Ascending aorta (tissue), 2 donors: Measurements from ENCODE around the gene GAB2. TPM values are rescaled to one million over a fixed set of nuclear protein-coding genes. Genes with fewer than 3 reads are reported as not detected.

Experiments used
- DNase-seq, 2 donors: peaks; one replicate each; pipeline ENCODE4 v3.0.0-alpha.2; 2019; ENCODE audit warnings: low spot score in 2 of 2
- H3K27ac ChIP-seq, 2 donors: fragments of 200-600 bp; sonication (generic); one replicate each; pipeline ENCODE4 v1.5.1; 2016 to 2017; ENCODE audit warnings: mild to moderate bottlenecking in 1 of 2
- H3K27me3 ChIP-seq: fragments of 200-600 bp; sonication (generic); one replicate; pipeline ENCODE4 v1.5.1; 2017
- H3K36me3 ChIP-seq, 2 donors: fragments of 200-600 bp; sonication (generic); one replicate each; pipeline ENCODE4 v1.5.1; 2016
- H3K4me1 ChIP-seq, 2 donors: fragments of 200-600 bp; sonication (generic); one replicate each; pipeline ENCODE4 v1.5.1; 2016 to 2017; ENCODE audit warnings: mild to moderate bottlenecking in 1 of 2
- H3K4me3 ChIP-seq, 2 donors: fragments of 200-600 bp; sonication (generic); one replicate each; pipeline ENCODE4 v1.5.1; 2016 to 2017; ENCODE audit warnings: mild to moderate bottlenecking in 1 of 2
- H3K9me3 ChIP-seq, 2 donors: fragments of 200-600 bp; sonication (generic); one replicate each; pipeline ENCODE4 v1.5.1; 2016
- CTCF ChIP-seq, 3 experiments: fragments of 200-600 bp in 2 of 3; fragments of 450-650 bp in 1 of 3; sonication (generic) in 2 of 3; IDR thresholded peaks; one replicate each; pipeline ENCODE4 v1.5.1; 2016 to 2019; ENCODE audit warnings: antibody characterized with exemption in 3 of 3, mild to moderate bottlenecking in 1 of 3, moderate library complexity in 1 of 3
- intact Hi-C: fragments of 100-400 bp; cut with DNase I; formaldehyde crosslinking; loops from one replicate; pipeline ENCODE4 v1.15.1; 2023
- total RNA-seq: library from RNA; depleted of rRNA; stranded (reverse); fragments of >200 nt; gene quantifications from one replicate; pipeline ENCODE4 v1.1.0, GENCODE V29; 2016

Gene GAB2
- total RNA-seq, 1 donor from 2014 or later = 21.6 TPM

- H3K27me3 ChIP-seq = no peaks in the 10 kb centered on the region
- no peaks in the 10 kb centered on the region for H3K36me3 ChIP-seq
- H3K4me1 ChIP-seq = peaks cover 5 to 28% of the 10 kb centered on the region in 2 donors
- no peaks in the 10 kb centered on the region for H3K9me3 ChIP-seq
- intact Hi-C loops = no loop called here
- no peak for TF ChIP-seq CTCF (IDR thresholded peaks at IDR 0.05)
- H3K4me3 ChIP-seq = no peak overlapping the region
- DNase-seq = no peak
- H3K27ac ChIP-seq = no peak overlapping the region
These were observed 73.5 kb downstream of the GAB2 start for GRCh38 chr11:78344094-78344493.

DNA sequence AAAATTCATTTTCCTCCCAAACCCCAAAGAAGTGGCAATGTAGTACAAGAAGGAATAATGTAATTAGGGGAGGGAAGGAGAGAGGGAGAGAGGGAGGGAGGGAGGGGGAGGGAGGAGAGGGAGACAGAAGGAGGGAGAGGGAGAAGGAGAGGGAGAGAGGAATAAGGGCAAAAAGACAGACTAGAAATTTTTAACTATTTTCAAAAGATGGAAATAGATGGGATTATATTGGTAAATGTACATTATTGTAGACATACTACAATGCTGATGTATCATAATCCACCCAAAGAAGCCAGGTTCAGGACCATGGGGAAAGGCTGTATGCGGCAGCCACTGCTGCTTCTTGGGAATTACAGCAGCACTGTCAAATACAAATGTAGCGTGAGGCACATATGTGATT, 74.3 kb downstream of the GAB2 start:
- no peak for TF ChIP-seq CTCF (IDR thresholded peaks at IDR 0.05)
- Histone ChIP-seq H3K27me3 (no peaks in the 10 kb centered on the region), H3K27ac (no peak overlapping the region), H3K4me1 (peaks cover 5 to 24% of the 10 kb centered on the region in 2 donors), H3K36me3 (no peaks in the 10 kb centered on the region), H3K9me3 (no peaks in the 10 kb centered on the region), H3K4me3 (no peak overlapping the region)
- intact Hi-C loops = no loop called here
- no peak for DNase-seq

GRCh38 chr11:78341841-78342240, 75.8 kb downstream of the GAB2 start:
- H3K9me3 ChIP-seq = no peaks in the 10 kb centered on the region
- TF ChIP-seq CTCF (IDR thresholded peaks at IDR 0.05) = no peak
- no peaks in the 10 kb centered on the region for H3K36me3 ChIP-seq
- no peak overlapping the region for H3K27ac ChIP-seq
- H3K4me3 ChIP-seq = no peak overlapping the region
- peaks cover 4 to 35% of the 10 kb centered on the region in 2 donors for H3K4me1 ChIP-seq
- DNase-seq = no peak
- intact Hi-C loops = no loop called here
- H3K27me3 ChIP-seq = no peaks in the 10 kb centered on the region

DNA sequence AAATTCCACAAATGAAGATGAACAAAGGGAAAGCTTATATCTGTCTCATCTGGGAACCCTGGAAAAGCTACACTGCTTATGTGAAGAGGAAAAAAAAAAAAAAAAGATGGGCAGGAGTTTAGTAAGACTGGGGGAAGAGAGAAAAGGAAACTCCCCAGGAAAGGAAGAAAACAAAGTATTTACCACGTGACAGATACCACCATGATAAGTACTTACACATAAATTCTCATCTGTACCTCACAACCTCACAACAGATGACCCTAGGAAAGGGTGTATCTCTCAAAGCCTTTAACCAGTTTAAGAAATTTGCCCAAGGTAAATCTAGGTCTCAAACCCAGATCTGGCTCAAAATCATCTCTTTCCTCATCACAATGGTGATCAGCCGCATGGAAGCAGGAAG, 77.1 kb downstream of the GAB2 start:
- TF ChIP-seq CTCF (IDR thresholded peaks at IDR 0.05) = no peak
- Histone ChIP-seq H3K36me3 (no peaks in the 10 kb centered on the region), H3K4me3 (no peak overlapping the region), H3K27ac (no peak overlapping the region), H3K9me3 (no peaks in the 10 kb centered on the region), H3K4me1 (peaks cover 0 to 23% of the 10 kb centered on the region in 2 donors), H3K27me3 (no peaks in the 10 kb centered on the region)
- intact Hi-C loops = no loop called here
- no peak for DNase-seq

DNA sequence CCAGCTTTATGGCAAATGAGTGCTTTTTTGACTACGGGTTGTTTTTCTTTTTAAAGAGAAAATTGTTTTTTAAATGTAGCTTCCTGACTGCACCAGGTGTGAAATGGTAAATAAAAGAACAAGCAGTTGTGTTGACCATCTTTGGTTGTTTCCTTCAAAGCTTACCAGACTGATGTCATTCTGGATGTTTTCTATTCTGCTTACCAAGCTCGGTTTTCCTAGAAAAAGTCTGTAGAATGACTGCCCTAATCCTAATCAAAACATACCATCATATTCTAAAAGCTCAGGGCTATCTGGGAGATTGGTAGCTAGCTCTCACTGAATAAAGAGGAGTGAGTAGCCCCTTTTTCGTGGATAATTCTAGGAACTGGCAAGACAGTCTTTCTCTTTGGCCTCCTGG, 77.7 kb downstream of the GAB2 start:
- intact Hi-C loops = loop anchor here (5.0 kb wide), 1 partner anchor 37 kb away; no protein-coding TSS in a partner anchor
- Histone ChIP-seq H3K27me3 (no peaks in the 10 kb centered on the region), H3K4me1 (peaks cover 0 to 23% of the 10 kb centered on the region in 2 donors), H3K4me3 (no peak overlapping the region), H3K9me3 (no peaks in the 10 kb centered on the region), H3K27ac (no peak overlapping the region), H3K36me3 (no peaks in the 10 kb centered on the region)
- DNase-seq = no peak
- no peak for TF ChIP-seq CTCF (IDR thresholded peaks at IDR 0.05)

GRCh38 chr11:78339483-78339882, 78.1 kb downstream of the GAB2 start:
- Histone ChIP-seq H3K36me3 (no peaks in the 10 kb centered on the region), H3K9me3 (no peaks in the 10 kb centered on the region), H3K4me1 (peaks cover 0 to 23% of the 10 kb centered on the region in 2 donors), H3K4me3 (no peak overlapping the region), H3K27ac (no peak overlapping the region), H3K27me3 (no peaks in the 10 kb centered on the region)
- intact Hi-C loops = loop anchor here (5.0 kb wide), 1 partner anchor 38 kb away; no protein-coding TSS in a partner anchor
- DNase-seq = no peak
- TF ChIP-seq CTCF (IDR thresholded peaks at IDR 0.05) = no peak
